ENCODE measurements around the gene ACD.

The ACD gene

GRCh38 chr16:67653128-67653788 is 6.8 kb downstream of the ACD start (continued):
- TF ChIP-seq PRDM10 (tag by site-specific recombination; IDR thresholded peaks at IDR 0.05) (peak; percentile 53), HIC1 (tag by site-specific recombination; IDR thresholded peaks at IDR 0.05) (peak; percentile 79), ZNF501 (tag by site-specific recombination; IDR thresholded peaks at IDR 0.05) (no peak), CTCF (tag by site-specific recombination; IDR thresholded peaks at IDR 0.05) (peak; percentile 80), ZNF76 (tag by site-specific recombination; IDR thresholded peaks at IDR 0.05; ENCODE audit: borderline replicate concordance, low read depth) (no peak), ZEB2 (tag by site-specific recombination; IDR thresholded peaks at IDR 0.05) (peak; percentile 40; the same call in 1 of the 2 replicates), GLIS1 (tag by site-specific recombination; IDR thresholded peaks at IDR 0.05) (peak; percentile 91), ZNF596 (tag by site-specific recombination; IDR thresholded peaks at IDR 0.05) (no peak), ZNF239 (tag by site-specific recombination; IDR thresholded peaks at IDR 0.05) (no peak), ZFP41 (tag by site-specific recombination; IDR thresholded peaks at IDR 0.05; ENCODE audit: borderline replicate concordance) (no peak), PATZ1 (tag by site-specific recombination; IDR thresholded peaks at IDR 0.05) (0 out of 2 replicates have a peak, but pooled peaks have one; percentile 25), HOXA7 (CRISPR knock-in tag; IDR thresholded peaks at IDR 0.05; ENCODE audit: borderline replicate concordance) (no peak), ZBTB11 (tag by site-specific recombination; conservative IDR thresholded peaks at IDR 0.05; ENCODE audit: low read depth) (0 out of 2 replicates have a peak, but pooled peaks have one; percentile 10), ZNF624 (tag by site-specific recombination; IDR thresholded peaks at IDR 0.05) (no peak), TSHZ1 (tag by site-specific recombination; IDR thresholded peaks at IDR 0.05; ENCODE audit: borderline replicate concordance) (no peak), ZNF707 (tag by site-specific recombination; IDR thresholded peaks at IDR 0.05) (no peak), KLF1 (tag by site-specific recombination; IDR thresholded peaks at IDR 0.05) (peak; percentile 39; the same call in 1 of the 2 replicates), ZSCAN16 (tag by site-specific recombination; IDR thresholded peaks at IDR 0.05) (no peak), ZBTB20 (tag by site-specific recombination; IDR thresholded peaks at IDR 0.05) (peak; percentile 44; the same call in 1 of the 2 replicates), ZBTB26 (tag by site-specific recombination; optimal IDR thresholded peaks at IDR 0.05) (peak; percentile 77)

Data from HEK293 (cell line).